HepG2 (cell line): ENCODE data around the gene DPEP2NB. TPM values are rescaled to one million over a fixed set of nuclear protein-coding genes. Genes with fewer than 3 reads are reported as not detected.
A peak's percentile ranks its signal among the peaks of the same experiment; 100 is the strongest.

Experiments used
- ATF2 ChIP-seq: sonication (generic); formaldehyde crosslinking; IDR thresholded peaks from 2 replicates; pipeline ENCODE4 v1.4.0; 2020; ENCODE audit warnings: missing genetic modification reagents
- CEBPB ChIP-seq: IDR thresholded peaks from 2 replicates; pipeline ENCODE4 v1.6.1; 2011; ENCODE audit warnings: low read depth, low read length, improper control_type of control experiment, borderline replicate concordance
- DMAP1 ChIP-seq: IDR thresholded peaks from 2 replicates; pipeline ENCODE4 v1.6.1; 2016
- GPN1 ChIP-seq: sonication (generic); formaldehyde crosslinking; IDR thresholded peaks from 2 replicates; pipeline ENCODE4 v1.5.1; 2020; ENCODE audit warnings: missing genetic modification reagents, borderline replicate concordance
- HNF1A ChIP-seq, 2 experiments: sonication (generic) in 1 of 2; formaldehyde crosslinking in 1 of 2; IDR thresholded peaks; 2 replicates each; pipeline versions ENCODE4 v1.4.0 to v1.6.1; 2016 to 2020; ENCODE audit warnings: borderline replicate concordance in 1 of 2, low read depth in 1 of 2, mild to moderate bottlenecking in 1 of 2, missing genetic modification reagents in 1 of 2
- HOMEZ ChIP-seq: IDR thresholded peaks from 2 replicates; pipeline ENCODE4 v1.6.1; 2016; ENCODE audit warnings: low read depth
- KLF16 ChIP-seq, 2 experiments: sonication (generic) in 1 of 2; formaldehyde crosslinking in 1 of 2; IDR thresholded peaks; 2 replicates each; pipeline versions ENCODE4 v1.6.1 to v1.8.0; 2016 to 2023; ENCODE audit warnings: missing genetic modification reagents in 2 of 2, missing compliant biosample characterization in 1 of 2
- MIER2 ChIP-seq: IDR thresholded peaks from 2 replicates; pipeline ENCODE4 v1.6.1; 2016; ENCODE audit warnings: missing biosample characterization, missing genetic modification reagents
- NFE2L1 ChIP-seq: sonication (generic); formaldehyde crosslinking; IDR thresholded peaks from 2 replicates; pipeline ENCODE4 v1.4.0; 2020; ENCODE audit warnings: missing genetic modification reagents, mild to moderate bottlenecking, borderline replicate concordance
- POLR2AphosphoS5 ChIP-seq: IDR thresholded peaks from 2 replicates; pipeline ENCODE4 v1.6.1; 2012; ENCODE audit warnings: low read depth, low read length
- RARG ChIP-seq: sonication (generic); formaldehyde crosslinking; IDR thresholded peaks from 2 replicates; pipeline ENCODE4 v1.4.0; 2020; ENCODE audit warnings: low read depth, mild to moderate bottlenecking, missing genetic modification reagents
- TCF7L2 ChIP-seq: IDR thresholded peaks from 2 replicates; pipeline ENCODE4 v1.6.1; 2011; ENCODE audit warnings: mild to moderate bottlenecking, low read depth, low read length, moderate library complexity
- THAP7 ChIP-seq: sonication (generic); formaldehyde crosslinking; IDR thresholded peaks from 2 replicates; pipeline ENCODE4 v1.8.1; 2023; ENCODE audit warnings: mild to moderate bottlenecking, missing genetic modification reagents
- ZNF18 ChIP-seq: sonication (generic); formaldehyde crosslinking; IDR thresholded peaks from 2 replicates; pipeline ENCODE4 v1.8.0; 2022; ENCODE audit warnings: mild to moderate bottlenecking, missing genetic modification reagents; ENCODE audit not compliant: insufficient replicate concordance
- ZNF260 ChIP-seq: sonication (generic); formaldehyde crosslinking; IDR thresholded peaks from 2 replicates; pipeline ENCODE4 v1.4.0; 2020; ENCODE audit warnings: missing genetic modification reagents, low read depth, mild to moderate bottlenecking, borderline replicate concordance
- ZNF501 ChIP-seq: sonication (generic); formaldehyde crosslinking; IDR thresholded peaks from 2 replicates; pipeline ENCODE4 v1.5.1; 2020; ENCODE audit warnings: mild to moderate bottlenecking, moderate library complexity, missing genetic modification reagents
- ZNF792 ChIP-seq: IDR thresholded peaks from 2 replicates; pipeline ENCODE4 v1.6.1; 2016
- ZNF839 ChIP-seq: sonication (generic); formaldehyde crosslinking; IDR thresholded peaks from 2 replicates; pipeline ENCODE4 v1.4.0; 2020; ENCODE audit warnings: missing genetic modification reagents, mild to moderate bottlenecking, borderline replicate concordance
- polyA plus RNA-seq, 8 experiments: library from polyadenylated mRNA; depleted of rRNA in 3 of 8; stranded (reverse) in 7 of 8; unstranded in 1 of 8; fragments of >200 nt; fragmentation: Illumina TruSeq in 4 of 8; extraction: Trizol in 4 of 8; gene quantifications; 2 replicates each; pipeline versions ENCODE4 v1.2.1 to v1.2.3, GENCODE V29; 2011 to 2016; ENCODE audit warnings: low read depth in 4 of 8, missing spikeins in 1 of 8, mixed read lengths in 1 of 8; ENCODE audit not compliant: insufficient read depth in 1 of 8
- total RNA-seq, 5 experiments: library from RNA; depleted of rRNA; stranded (reverse); fragments of >200 nt; fragmentation: Illumina TruSeq; extraction: Trizol; gene quantifications; 2 replicates each; pipeline ENCODE4 v1.2.3, GENCODE V29; 2016; ENCODE audit warnings: low read depth in 1 of 5

DPEP2NB gene
- total and polyA plus RNA-seq, 2 of the 13 experiments (the other 11 are each of a cell fraction or from before 2014, with no cell fraction given) = not detected

- TF ChIP-seq ZNF18 (CRISPR knock-in tag) (peak; percentile 86), DMAP1 (CRISPR knock-in tag) (0 out of 2 replicates have a peak, but pooled peaks have one; percentile 39), ZNF260 (CRISPR knock-in tag) (no peak), RARG (CRISPR knock-in tag) (0 out of 2 replicates have a peak, but pooled peaks have one; percentile 6), POLR2AphosphoS5 (peak; percentile 69), TCF7L2 (no peak), ZNF792 (peak; percentile 26; the same call in 1 of the 2 replicates), KLF16 (CRISPR knock-in tag; IDR thresholded peaks at IDR 0.05) (peak in 1 of 2 experiments; percentile 94; a peak in 2 of 4 replicates), CEBPB (no peak), GPN1 (CRISPR knock-in tag) (no peak), THAP7 (CRISPR knock-in tag) (0 out of 2 replicates have a peak, but pooled peaks have one; percentile 64), ZNF501 (peak; percentile 92), HOMEZ (CRISPR knock-in tag) (0 out of 2 replicates have a peak, but pooled peaks have one; percentile 22), MIER2 (no peak; the same call in 1 of the 2 replicates), HNF1A (IDR thresholded peaks at IDR 0.05; ENCODE audit: low read depth) (no peak; the same call in 1 of the 2 replicates), HNF1A (CRISPR knock-in tag; IDR thresholded peaks at IDR 0.05; ENCODE audit: borderline replicate concordance) (peak; percentile 63; the same call in 1 of the 2 replicates), ZNF839 (peak; percentile 82; the same call in 1 of the 2 replicates), NFE2L1 (CRISPR knock-in tag) (peak; percentile 76; the same call in 1 of the 2 replicates), ATF2 (CRISPR knock-in tag) (peak; percentile 95)
These were observed 47.1 kb downstream of the DPEP2NB start, which contains the start of gene SLC12A4 (continued) for GRCh38 chr16:67968400-67969253.
